Measurements from ENCODE around the gene DUS1L.
"Not testable (repeated sequence)": the region's sequence is repeated elsewhere in the genome, so short reads cannot be mapped to it uniquely, and the experiment has no call there.

Gene DUS1L

GRCh38 chr17:82039695-82040299 is 25.8 kb downstream of the DUS1L start:
- no peak for DNase-seq (ENCODE audit: low read depth, low spot score)

- DNase-seq (ENCODE audit: low read depth, low spot score), result not testable (repeated sequence)
Measured at GRCh38 chr17:82038796-82039409, 26.7 kb downstream of the DUS1L start.

- DNase-seq (ENCODE audit: low read depth, low spot score), result no peak
Measured at GRCh38 chr17:82037889-82038195, 27.8 kb downstream of the DUS1L start.

GRCh38 chr17:82037092-82037888 is 28.3 kb downstream of the DUS1L start, which contains the start of gene DCXR:
Gene DCXR (minus strand): TSS chr17:82037697. CDS start chr17:82037682, 15 bp downstream.
- peak; percentile 90 for DNase-seq (ENCODE audit: low read depth, low spot score)

- no peak for DNase-seq (ENCODE audit: low read depth, low spot score)
Measured at GRCh38 chr17:82036634-82037091, 28.9 kb downstream of the DUS1L start.

- no peak for DNase-seq (ENCODE audit: low read depth, low spot score)
Measured at GRCh38 chr17:82035956-82036633, 29.5 kb downstream of the DUS1L start.

GRCh38 chr17:82035488-82035887 is 30.1 kb downstream of the DUS1L start:
- no peak for DNase-seq (ENCODE audit: low read depth, low spot score)

- DNase-seq (ENCODE audit: low read depth, low spot score), result no peak
Measured at GRCh38 chr17:82034371-82035011, 31.1 kb downstream of the DUS1L start.

GRCh38 chr17:82033359-82034085 is 32.1 kb downstream of the DUS1L start:
- no peak for DNase-seq (ENCODE audit: low read depth, low spot score)

- no peak for DNase-seq (ENCODE audit: low read depth, low spot score)
Measured at GRCh38 chr17:82031885-82032627, 33.5 kb downstream of the DUS1L start.

GRCh38 chr17:82031303-82031884 is 34.2 kb downstream of the DUS1L start, which contains the start of gene RAC3:
Gene RAC3 (plus strand): TSS chr17:82031678. CDS start chr17:82031762, 84 bp downstream.
- no peak for DNase-seq (ENCODE audit: low read depth, low spot score)

GRCh38 chr17:82030470-82031302 is 34.9 kb downstream of the DUS1L start:
- DNase-seq (ENCODE audit: low read depth, low spot score), result peak; percentile 49

GRCh38 chr17:82029990-82030469 is 35.6 kb downstream of the DUS1L start:
- no peak for DNase-seq (ENCODE audit: low read depth, low spot score)

- DNase-seq (ENCODE audit: low read depth, low spot score), result no peak
Measured at GRCh38 chr17:82029391-82029790, 36.2 kb downstream of the DUS1L start.

GRCh38 chr17:82028966-82029365 is 36.6 kb downstream of the DUS1L start:
- DNase-seq (ENCODE audit: low read depth, low spot score), result no peak

GRCh38 chr17:82028246-82028645 is 37.4 kb downstream of the DUS1L start:
- DNase-seq (ENCODE audit: low read depth, low spot score), result no peak

GRCh38 chr17:82025401-82026107 is 40.0 kb downstream of the DUS1L start:
- DNase-seq (ENCODE audit: low read depth, low spot score), result no peak

GRCh38 chr17:82024859-82025258 is 40.7 kb downstream of the DUS1L start:
- no peak for DNase-seq (ENCODE audit: low read depth, low spot score)

All from activated naive CD8-positive, alpha-beta T cell treated with anti-CD3 and anti-CD28 coated beads, Interleukin-2, amount 50 U/mL, for 16 hours (primary cell).